Measurements from ENCODE around the gene CBX7. TPM values are rescaled to one million over a fixed set of nuclear protein-coding genes. Genes with fewer than 3 reads are reported as not detected.

The CBX7 gene
- total RNA-seq, 1 donor from 2014 or later = 4.0 TPM

GRCh38 chr22:39091126-39092081, 61.1 kb downstream of the CBX7 start:
- DNase-seq = no peak

- DNase-seq = no peak
Measured at GRCh38 chr22:39090426-39091064, 61.9 kb downstream of the CBX7 start.

GRCh38 chr22:39089928-39090327, 62.6 kb downstream of the CBX7 start:
- DNase-seq = no peak

GRCh38 chr22:39088685-39089032, 63.8 kb downstream of the CBX7 start:
- no peak for DNase-seq

- DNase-seq = no peak
Measured at GRCh38 chr22:39087881-39088684, 64.4 kb downstream of the CBX7 start.

- DNase-seq = no peak
Measured at GRCh38 chr22:39087098-39087497, 65.4 kb downstream of the CBX7 start.

- DNase-seq = no peak
Measured at GRCh38 chr22:39084666-39085065, 67.8 kb downstream of the CBX7 start.

GRCh38 chr22:39083212-39084165, 69.0 kb downstream of the CBX7 start:
- DNase-seq = no peak

- no peak for DNase-seq
Measured at GRCh38 chr22:39081598-39081997, 70.9 kb downstream of the CBX7 start.

GRCh38 chr22:39081016-39081415, 71.5 kb downstream of the CBX7 start:
- no peak for DNase-seq

Small RNA genes within 50 kb of the gene (small RNA-seq; reads per million reads assigned to genes)
- not detected for gene COX5BP7 (ENCODE audit: low replicate concordance)

Other genes starting within 250 kb of the CBX7 start
- 12.6 TPM for gene APOBEC3A, start 195.1 kb downstream of the CBX7 start, total RNA-seq
- 3.1 TPM for gene APOBEC3B, start 170.3 kb downstream of the CBX7 start, total RNA-seq
- gene APOBEC3C, start 138.4 kb downstream of the CBX7 start, total RNA-seq = 4.1 TPM
- gene APOBEC3D, start 131.6 kb downstream of the CBX7 start, total RNA-seq = 0.39 TPM
- gene APOBEC3F, start 111.8 kb downstream of the CBX7 start, total RNA-seq = 4.0 TPM
- 4.4 TPM for gene APOBEC3G, start 75.4 kb downstream of the CBX7 start, total RNA-seq
- not detected for gene APOBEC3H, start 55.4 kb downstream of the CBX7 start, total RNA-seq
- 10.9 TPM for gene PDGFB, start 92.3 kb upstream of the CBX7 start, total RNA-seq
- gene RPL3, start 166.9 kb upstream of the CBX7 start, total RNA-seq = 2,417 TPM
- gene SYNGR1, start 197.3 kb upstream of the CBX7 start, total RNA-seq = 14.6 TPM
- 10.9 TPM for gene TAB1, start 247.1 kb upstream of the CBX7 start, total RNA-seq

Data from skin of body (tissue), 3 donors.